AML-193 (cell line): ENCODE data around the gene API5.
"Not testable (repeated sequence)": the region's sequence is repeated elsewhere in the genome, so short reads cannot be mapped to it uniquely, and the experiment has no call there.

Experiments used
- DNase-seq, 2 experiments: peaks; one replicate each; lab custom pipeline; 2025; lab: John Stamatoyannopoulos, UW

Gene API5

GRCh38 chr11:43311791-43312607 is at the start of gene API5:
TSS of gene API5 (plus strand) at chr11:43311996. CDS start at chr11:43312128, 132 bp downstream.
- peak; percentile 85 to 91 for DNase-seq

GRCh38 chr11:43267856-43268580 is 43.8 kb upstream of the API5 start:
- no peak for DNase-seq

GRCh38 chr11:43268786-43269185 is 43.0 kb upstream of the API5 start:
- no peak for DNase-seq

- DNase-seq = no peak
These were observed 42.4 kb upstream of the API5 start for GRCh38 chr11:43269254-43269918.

GRCh38 chr11:43270468-43270867 is 41.3 kb upstream of the API5 start:
- DNase-seq = no peak

- no peak for DNase-seq
These were observed 33.4 kb upstream of the API5 start for GRCh38 chr11:43278193-43278956.

- peak; percentile 6 for DNase-seq
These were observed 29.0 kb upstream of the API5 start for GRCh38 chr11:43282607-43283440.

- no peak for DNase-seq
These were observed 26.0 kb upstream of the API5 start for GRCh38 chr11:43285826-43286225.

GRCh38 chr11:43289368-43289767 is 22.4 kb upstream of the API5 start:
- DNase-seq = no peak

- no peak for DNase-seq
These were observed 13.4 kb upstream of the API5 start for GRCh38 chr11:43298397-43298796.

GRCh38 chr11:43315966-43316365 is 4.2 kb downstream of the API5 start:
- peak in 1 of 2 experiments; percentile 28 for DNase-seq

- DNase-seq = no peak
These were observed 4.7 kb downstream of the API5 start for GRCh38 chr11:43316451-43316850.

GRCh38 chr11:43327987-43328386 is 16.2 kb downstream of the API5 start:
- DNase-seq = no peak

GRCh38 chr11:43328482-43328881 is 16.7 kb downstream of the API5 start:
- DNase-seq = no peak

- DNase-seq = no peak
These were observed 29.4 kb downstream of the API5 start for GRCh38 chr11:43341159-43341558.

GRCh38 chr11:43351426-43351825 is 39.6 kb downstream of the API5 start:
- DNase-seq = not testable (repeated sequence)

GRCh38 chr11:43354311-43354710 is 42.5 kb downstream of the API5 start:
- DNase-seq = no peak

GRCh38 chr11:43356336-43356735 is 44.5 kb downstream of the API5 start:
- no peak for DNase-seq

GRCh38 chr11:43358279-43358800 is 46.5 kb downstream of the API5 start:
- peak in 1 of 2 experiments; percentile 26 for DNase-seq

- DNase-seq = peak; percentile 81 to 87
These were observed 47.1 kb downstream of the API5 start, which contains the start of gene TTC17 for GRCh38 chr11:43358801-43359421. TSS of gene TTC17 (plus strand) at chr11:43358920. CDS start at chr11:43358955, 35 bp downstream.
